ENCODE data around the gene NRG3. TPM values are rescaled to one million over a fixed set of nuclear protein-coding genes. Genes with fewer than 3 reads are reported as not detected.
"Not testable (repeated sequence)": the region's sequence is repeated elsewhere in the genome, so short reads cannot be mapped to it uniquely, and the experiment has no call there.

Gene NRG3
- total RNA-seq, 1 donor from 2014 or later: 1.6 TPM

- no peak for DNase-seq (ENCODE audit: low spot score in 2 of 2)
- no peak overlapping the region for H3K4me3 ChIP-seq
- H3K27me3 ChIP-seq: no peaks in the 10 kb centered on the region
- no peaks in the 10 kb centered on the region for H3K4me1 ChIP-seq
- no peak for TF ChIP-seq CTCF (IDR thresholded peaks at IDR 0.05)
- H3K36me3 ChIP-seq: no peaks in the 10 kb centered on the region
- H3K27ac ChIP-seq: no peak overlapping the region
- no peaks in the 10 kb centered on the region for H3K9me3 ChIP-seq
- intact Hi-C loops (cut with DNase I): no loop called here
These were observed 799.0 kb downstream of the NRG3 start for GRCh38 chr10:82674036-82674435.

GRCh38 chr10:82677932-82678331 is 802.9 kb downstream of the NRG3 start:
- H3K36me3 ChIP-seq; H3K4me1 ChIP-seq; H3K9me3 ChIP-seq; intact Hi-C loops (cut with DNase I); H3K27me3 ChIP-seq; H3K27ac ChIP-seq; H3K4me3 ChIP-seq; DNase-seq (ENCODE audit: low spot score in 2 of 2): not testable (repeated sequence)

- DNase-seq (ENCODE audit: low spot score in 2 of 2); H3K4me1 ChIP-seq; intact Hi-C loops (cut with DNase I); H3K9me3 ChIP-seq; H3K4me3 ChIP-seq; H3K36me3 ChIP-seq; H3K27me3 ChIP-seq; H3K27ac ChIP-seq: not testable (repeated sequence)
These were observed 803.5 kb downstream of the NRG3 start for GRCh38 chr10:82678451-82678850.

GRCh38 chr10:82680608-82681007 is 805.6 kb downstream of the NRG3 start:
- Histone ChIP-seq H3K4me3 (no peak overlapping the region), H3K27me3 (no peaks in the 10 kb centered on the region), H3K4me1 (no peaks in the 10 kb centered on the region), H3K9me3 (no peaks in the 10 kb centered on the region), H3K27ac (no peak overlapping the region), H3K36me3 (no peaks in the 10 kb centered on the region)
- no peak for DNase-seq (ENCODE audit: low spot score in 2 of 2)
- intact Hi-C loops (cut with DNase I): no loop called here
- no peak for TF ChIP-seq CTCF (IDR thresholded peaks at IDR 0.05)

- no peak overlapping the region for H3K4me3 ChIP-seq
- H3K36me3 ChIP-seq: no peaks in the 10 kb centered on the region
- no peak for TF ChIP-seq CTCF (IDR thresholded peaks at IDR 0.05)
- H3K4me1 ChIP-seq: no peaks in the 10 kb centered on the region
- no peak overlapping the region for H3K27ac ChIP-seq
- DNase-seq (ENCODE audit: low spot score in 2 of 2): no peak
- no peaks in the 10 kb centered on the region for H3K9me3 ChIP-seq
- no peaks in the 10 kb centered on the region for H3K27me3 ChIP-seq
- intact Hi-C loops (cut with DNase I): no loop called here
These were observed 809.0 kb downstream of the NRG3 start for GRCh38 chr10:82683945-82684344.

GRCh38 chr10:82685087-82685486 is 810.1 kb downstream of the NRG3 start:
- Histone ChIP-seq H3K4me1 (no peaks in the 10 kb centered on the region), H3K9me3 (no peaks in the 10 kb centered on the region), H3K4me3 (no peak overlapping the region), H3K36me3 (no peaks in the 10 kb centered on the region), H3K27ac (no peak overlapping the region), H3K27me3 (no peaks in the 10 kb centered on the region)
- intact Hi-C loops (cut with DNase I): no loop called here
- DNase-seq (ENCODE audit: low spot score in 2 of 2): no peak
- TF ChIP-seq CTCF (IDR thresholded peaks at IDR 0.05): no peak

- no peaks in the 10 kb centered on the region for H3K27me3 ChIP-seq
- H3K27ac ChIP-seq: no peak overlapping the region
- H3K4me1 ChIP-seq: no peaks in the 10 kb centered on the region
- H3K4me3 ChIP-seq: no peak overlapping the region
- no peaks in the 10 kb centered on the region for H3K9me3 ChIP-seq
- DNase-seq (ENCODE audit: low spot score in 2 of 2): no peak
- TF ChIP-seq CTCF (IDR thresholded peaks at IDR 0.05): no peak
- no peaks in the 10 kb centered on the region for H3K36me3 ChIP-seq
- intact Hi-C loops (cut with DNase I): no loop called here
These were observed 816.2 kb downstream of the NRG3 start for GRCh38 chr10:82691211-82691610.
